ENCODE measurements around the gene NOX3.

NOX3 gene

DNA sequence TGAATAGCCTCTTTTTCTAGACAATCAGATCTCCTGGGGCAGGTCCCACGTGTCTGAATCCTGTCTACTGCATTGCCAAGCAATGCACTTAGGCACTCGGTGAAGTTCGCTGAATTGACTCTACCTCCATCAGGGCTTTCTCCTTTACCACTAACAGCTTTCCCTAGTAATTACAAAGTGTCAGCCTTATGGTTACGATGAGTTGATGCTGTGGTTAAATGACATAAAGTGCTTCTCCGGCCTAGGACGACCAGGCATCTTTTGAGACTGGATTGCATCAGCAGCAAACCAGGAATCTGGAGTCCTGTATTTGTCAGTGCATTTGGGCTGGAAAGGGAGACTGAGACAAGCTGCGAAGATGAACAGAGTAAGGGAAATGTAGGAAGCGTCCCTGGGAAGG lies 21.5 kb downstream of the NOX3 start:
- no peak for DNase-seq (ENCODE audit: low read depth in 2 of 2)

DNA sequence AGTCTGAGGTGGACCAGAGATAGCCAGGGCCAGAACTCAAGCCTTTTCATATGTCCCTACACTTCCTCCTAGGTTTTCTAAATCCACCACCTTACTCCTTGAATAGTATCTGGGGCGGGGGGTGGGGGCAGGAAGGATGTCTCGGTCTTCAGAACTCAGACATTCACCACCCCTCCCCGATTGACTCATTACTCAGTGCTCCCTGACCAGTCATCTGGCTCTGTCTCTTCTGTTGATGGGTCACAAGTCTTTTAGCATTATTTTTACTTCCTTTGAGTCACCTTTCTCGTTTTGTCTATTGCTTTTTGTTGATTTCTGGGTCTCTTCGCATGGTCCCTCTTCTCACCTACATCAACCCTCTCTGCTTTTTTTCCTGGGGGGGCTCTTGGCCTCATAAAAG lies 23.3 kb downstream of the NOX3 start:
- no peak for DNase-seq (ENCODE audit: low read depth in 2 of 2)

DNA sequence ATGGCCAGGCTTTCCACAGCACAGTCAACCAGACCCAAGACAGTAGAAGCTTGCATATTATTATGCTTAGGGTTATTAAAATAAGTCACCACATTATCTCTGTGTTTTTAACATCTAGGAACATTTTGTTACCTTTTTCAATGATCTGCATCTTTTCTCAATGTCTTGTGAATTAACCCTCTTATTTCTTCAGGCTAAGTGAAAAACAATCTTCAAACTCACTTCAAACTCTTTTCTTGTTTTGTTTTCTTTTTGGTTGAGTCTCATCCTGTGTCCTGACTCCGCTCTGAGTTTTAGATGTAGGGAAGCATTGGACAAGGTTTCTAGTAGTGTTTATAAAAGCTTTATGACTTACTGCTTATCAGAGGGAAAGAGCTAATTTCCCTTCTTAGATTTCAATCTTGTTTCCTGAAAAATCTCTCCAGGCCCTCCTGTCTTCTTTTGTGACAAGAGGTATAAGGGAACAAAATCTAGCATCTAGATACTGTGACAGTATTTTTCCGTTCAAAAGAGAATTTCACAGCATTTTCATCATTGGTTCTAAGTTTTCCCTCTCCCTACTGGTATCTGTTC lies 26.2 kb downstream of the NOX3 start:
- no peak for DNase-seq (ENCODE audit: low read depth in 2 of 2)

DNA sequence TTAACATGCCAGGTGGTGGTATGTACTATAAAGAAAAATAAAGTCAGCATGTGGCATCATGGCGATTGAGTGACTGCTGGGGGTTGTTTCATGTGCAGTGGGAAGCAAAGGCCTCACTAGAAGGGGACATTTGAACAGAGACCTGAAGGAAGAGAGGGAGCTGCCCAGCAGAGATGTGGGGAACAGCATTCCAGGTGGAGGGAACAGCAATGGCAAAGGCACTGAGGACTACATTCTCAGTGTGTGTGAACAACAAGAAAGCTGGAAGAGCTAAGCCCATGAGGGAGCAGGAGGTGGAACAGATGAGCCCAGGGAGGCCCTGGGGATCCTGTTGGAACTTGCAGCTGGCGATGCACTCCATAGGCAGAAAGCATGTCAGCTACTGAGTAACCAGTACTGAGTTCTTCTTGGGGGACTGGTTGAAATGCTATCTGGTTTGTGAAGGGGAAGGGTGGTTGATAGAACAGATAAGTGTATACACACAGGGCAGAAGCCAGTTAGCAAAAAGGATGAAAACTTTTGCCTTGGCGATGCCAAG lies 29.2 kb downstream of the NOX3 start:
- no peak for DNase-seq (ENCODE audit: low read depth in 2 of 2)

DNA sequence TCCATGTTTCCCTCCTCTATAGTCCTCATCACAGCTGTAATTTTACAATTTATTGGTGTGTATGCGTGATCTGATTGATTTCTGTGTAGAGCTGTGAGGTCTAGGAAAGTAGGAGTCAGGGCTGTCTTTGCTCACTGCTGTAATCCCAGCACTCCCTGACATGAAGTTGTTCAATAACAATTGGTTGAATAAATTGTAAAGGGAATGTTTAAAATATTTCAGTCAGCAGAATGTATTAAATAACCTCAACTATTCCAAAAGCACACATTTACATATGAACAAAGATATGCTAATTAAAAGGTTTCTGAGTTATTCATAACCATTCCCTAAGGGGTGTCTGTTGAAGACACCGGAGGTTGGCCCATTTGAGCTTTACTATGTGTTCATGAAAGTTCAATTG lies 31.5 kb downstream of the NOX3 start:
- DNase-seq (ENCODE audit: low read depth in 2 of 2): no peak

DNA sequence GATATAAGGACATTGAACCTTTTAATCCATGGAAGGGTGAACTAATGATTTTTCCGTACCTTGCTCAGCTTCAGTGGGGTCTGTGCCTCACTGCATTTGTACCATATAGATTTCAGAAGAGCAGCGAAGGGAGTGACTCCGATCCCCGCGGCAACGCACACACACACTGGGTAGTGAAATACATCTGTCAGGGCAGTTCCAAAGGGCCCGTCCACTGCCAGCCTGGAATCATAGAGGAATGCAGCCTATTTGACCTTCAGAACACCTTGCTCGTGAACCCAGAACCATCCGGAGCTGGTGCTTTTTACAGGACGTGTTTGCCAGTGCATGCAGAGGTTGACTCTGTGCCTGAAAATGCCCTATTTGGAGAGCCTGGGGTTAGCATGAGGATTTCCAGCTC lies 33.0 kb downstream of the NOX3 start:
- DNase-seq (ENCODE audit: low read depth in 2 of 2): no peak

DNA sequence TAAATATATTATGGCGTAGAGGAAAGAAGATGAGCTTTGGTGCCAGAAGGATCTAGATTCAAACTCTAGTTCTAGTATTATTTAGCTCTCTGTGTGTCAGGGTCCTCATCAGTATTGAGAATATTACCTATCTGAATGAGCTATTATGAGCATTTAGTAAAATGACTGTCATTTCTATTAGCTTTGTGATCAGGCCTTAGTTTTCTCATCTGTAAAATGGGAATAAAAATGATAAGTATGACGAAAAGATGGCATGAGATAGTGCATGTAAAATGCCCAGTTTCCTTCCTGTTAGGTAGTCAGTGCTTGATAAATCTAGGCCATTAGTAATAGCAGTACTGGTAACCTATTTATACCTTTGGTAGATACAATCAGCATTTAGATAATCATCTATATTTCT lies 35.1 kb downstream of the NOX3 start:
- no peak for DNase-seq (ENCODE audit: low read depth in 2 of 2)

DNA sequence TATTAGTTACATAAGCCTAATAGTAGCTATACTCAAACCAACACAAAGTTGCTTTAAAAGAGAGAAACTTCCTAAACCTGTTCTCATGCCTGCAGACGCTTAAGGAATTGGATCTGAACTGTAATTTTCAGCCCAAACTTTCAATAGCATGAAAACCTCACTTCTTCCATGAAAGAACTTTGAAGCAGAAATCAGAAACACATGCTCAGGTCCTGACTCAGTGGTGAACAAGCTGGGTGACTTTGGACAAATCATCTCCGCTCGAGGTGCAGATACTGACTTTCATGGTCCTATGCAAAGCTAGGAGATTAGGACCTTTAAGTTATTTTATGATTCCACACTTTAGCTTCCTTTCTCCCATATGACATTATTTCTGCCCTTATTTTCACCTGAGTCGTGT lies 36.5 kb downstream of the NOX3 start:
- no peak for DNase-seq (ENCODE audit: low read depth in 2 of 2)

DNA sequence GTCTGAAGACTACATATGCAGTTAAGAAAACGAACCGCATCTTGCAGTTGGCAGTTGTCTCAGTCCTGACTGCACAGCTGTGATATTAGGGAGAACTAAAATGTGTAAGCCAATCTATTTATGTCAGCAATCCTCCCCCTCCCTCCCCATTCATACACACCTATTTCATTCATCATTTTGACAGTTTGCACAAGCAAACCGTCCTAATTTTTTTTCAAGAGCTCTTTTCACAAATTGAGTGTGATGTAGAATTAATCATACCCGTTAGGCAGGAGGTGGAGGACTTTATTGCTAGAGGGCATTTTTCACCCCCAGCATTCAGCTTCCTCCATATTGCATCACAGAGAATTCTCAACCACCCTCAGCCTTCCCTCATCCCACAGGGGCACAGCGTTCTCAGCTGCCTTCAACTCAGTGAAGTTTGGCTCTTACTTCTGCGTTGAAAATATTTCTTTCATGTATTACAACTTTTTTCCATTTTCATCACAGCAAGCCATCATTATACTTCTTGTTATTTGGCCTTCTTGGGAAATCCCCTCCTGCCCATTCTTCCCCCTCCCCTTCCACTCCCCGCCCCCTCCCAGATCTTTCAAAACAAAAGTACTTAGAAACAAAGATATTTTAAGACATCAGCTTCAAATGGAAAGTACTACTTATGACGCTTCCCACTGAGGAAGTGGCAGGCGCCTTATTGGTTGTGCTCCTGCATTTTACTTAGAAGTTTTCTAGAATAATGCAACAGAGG lies 37.5 kb downstream of the NOX3 start:
- DNase-seq (ENCODE audit: low read depth in 2 of 2): peak; percentile 57 to 58

DNA sequence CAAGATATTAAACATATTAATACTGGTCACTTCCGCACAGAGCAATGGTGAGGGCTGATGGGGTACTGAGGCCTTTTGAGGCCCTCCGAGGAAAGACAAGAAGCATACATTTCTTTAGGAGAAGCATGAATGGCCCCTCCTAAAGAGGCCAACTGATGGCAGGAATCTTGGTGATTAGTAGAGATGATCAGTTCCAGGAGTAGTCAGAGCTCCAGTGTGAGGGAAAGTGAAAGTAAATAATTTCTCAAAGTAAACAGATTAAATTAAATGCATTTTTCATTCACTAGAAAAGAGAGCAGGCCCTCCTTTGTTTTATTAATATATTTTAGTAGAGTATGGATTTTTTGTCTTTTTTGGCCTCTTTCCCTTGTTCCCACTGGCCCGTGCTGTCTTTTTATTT lies 38.2 kb downstream of the NOX3 start:
- no peak for DNase-seq (ENCODE audit: low read depth in 2 of 2)

DNA sequence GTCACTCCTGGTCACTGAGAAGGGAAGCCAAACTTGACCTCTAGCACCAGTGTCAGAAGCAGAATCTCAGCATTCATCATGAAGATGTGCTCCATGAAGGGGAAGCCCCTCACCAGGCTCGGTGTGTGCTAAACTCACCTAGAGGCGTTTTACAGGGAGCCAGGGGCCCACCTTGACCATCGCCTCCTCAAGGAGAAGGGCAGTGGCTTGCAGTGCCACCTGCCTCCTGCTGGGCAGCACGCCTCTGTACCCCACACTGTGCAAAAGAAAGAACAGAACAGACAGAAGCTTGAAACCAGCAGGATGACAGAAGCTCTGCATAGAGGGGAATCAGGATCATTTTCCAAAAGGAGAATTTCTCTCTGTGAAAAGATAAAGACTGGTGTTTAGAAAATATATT lies 39.7 kb downstream of the NOX3 start:
- no peak for DNase-seq (ENCODE audit: low read depth in 2 of 2)

DNA sequence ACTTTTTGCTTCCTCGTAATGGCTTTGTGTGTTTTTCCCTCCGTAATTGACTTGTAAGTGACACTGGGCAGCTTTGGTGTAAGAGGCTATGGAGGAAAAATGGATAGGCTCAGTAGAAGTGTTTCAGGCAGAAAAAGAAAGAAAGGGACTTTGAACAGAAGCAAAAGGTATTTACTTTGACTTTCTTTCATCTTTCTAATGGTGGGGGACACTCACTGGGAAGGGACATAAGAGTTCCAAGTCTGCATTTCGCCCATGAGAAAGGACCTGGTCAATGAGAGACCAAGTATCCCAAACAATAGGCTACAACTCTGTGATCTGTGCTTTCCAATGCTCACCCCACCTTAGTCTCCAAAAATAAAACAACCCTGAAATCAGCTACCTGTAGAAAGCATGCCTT lies 41.6 kb downstream of the NOX3 start:
- DNase-seq (ENCODE audit: low read depth in 2 of 2): no peak

DNA sequence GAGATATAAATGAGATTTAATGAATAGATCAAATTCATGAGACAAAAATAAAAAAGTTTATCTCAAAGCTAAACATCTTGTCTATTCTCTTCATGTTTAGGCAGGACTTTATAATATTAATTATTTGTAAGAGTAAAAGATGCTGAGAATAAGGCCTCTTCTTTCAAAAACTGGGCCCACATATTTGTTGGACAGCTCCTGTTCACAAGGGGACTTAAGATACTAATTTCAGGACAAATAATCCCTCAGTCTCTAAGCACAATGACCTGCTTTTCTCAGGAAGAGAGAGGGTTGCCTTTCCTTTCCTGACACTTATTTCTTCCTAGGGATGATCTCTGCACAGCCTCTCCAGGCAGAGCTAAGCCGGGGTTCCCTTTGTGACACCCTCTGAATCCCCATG lies 43.3 kb downstream of the NOX3 start:
- DNase-seq (ENCODE audit: low read depth in 2 of 2): no peak

DNA sequence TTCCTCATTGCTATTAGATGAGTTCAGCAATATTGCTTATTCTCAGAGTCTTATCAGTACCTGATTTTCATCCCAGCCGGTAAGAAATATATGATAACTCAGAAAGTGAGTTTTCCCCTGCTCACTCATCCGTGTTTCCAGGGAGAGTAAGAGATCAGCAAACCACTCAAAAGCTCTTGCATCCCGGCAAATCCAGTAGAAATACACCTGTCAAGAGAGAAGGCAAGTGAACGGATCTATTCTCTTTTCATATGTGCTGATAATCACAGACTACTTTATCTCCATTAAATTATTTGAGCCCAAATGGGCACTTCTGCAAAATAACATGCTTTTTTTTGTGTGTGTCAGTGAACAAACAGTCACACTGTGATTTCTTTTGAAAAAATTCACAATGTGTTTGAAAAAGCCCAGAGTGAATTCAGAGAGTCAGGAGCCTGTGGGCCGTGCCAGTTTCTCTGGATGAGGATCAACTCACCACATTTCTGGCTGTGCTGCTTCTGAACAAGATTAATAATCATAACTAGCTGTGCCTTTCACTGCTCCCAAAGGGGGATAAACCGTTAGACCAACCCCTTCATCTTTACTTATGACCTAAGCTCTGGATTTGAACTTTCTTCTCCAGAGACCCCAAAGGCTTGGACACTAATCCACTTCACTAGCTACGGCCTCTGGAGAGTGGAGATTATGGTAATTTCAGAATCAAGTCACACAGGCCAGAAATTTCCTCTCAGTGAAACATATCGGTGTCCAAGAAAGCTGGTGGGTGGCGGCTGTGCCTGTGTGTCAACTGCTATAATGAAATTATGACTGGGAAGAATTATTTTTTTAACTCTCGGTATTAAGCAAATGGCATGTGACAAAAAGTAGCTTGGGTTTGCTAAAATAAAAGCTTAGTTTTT lies 44.2 kb downstream of the NOX3 start:
- DNase-seq (ENCODE audit: low read depth in 2 of 2): no peak

DNA sequence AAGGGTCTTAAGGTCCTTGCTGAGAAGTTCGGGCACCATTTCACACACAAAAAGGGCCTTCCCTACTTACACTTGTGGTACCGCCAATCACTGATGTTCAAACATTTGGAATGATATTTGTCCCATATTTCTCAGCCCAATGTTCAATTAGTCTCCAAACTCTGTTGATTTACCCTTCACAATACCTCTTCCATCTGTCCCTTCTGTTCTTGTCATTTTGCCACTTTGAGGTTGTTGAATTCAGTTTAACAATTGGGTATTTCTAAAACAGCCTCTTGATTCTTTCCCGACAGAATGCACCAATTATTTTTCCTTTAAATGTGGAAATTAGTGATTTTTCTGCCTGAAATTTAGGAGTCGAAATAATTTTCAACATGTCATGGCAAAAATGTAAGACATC lies 46.2 kb downstream of the NOX3 start:
- DNase-seq (ENCODE audit: low read depth in 2 of 2): no peak

DNA sequence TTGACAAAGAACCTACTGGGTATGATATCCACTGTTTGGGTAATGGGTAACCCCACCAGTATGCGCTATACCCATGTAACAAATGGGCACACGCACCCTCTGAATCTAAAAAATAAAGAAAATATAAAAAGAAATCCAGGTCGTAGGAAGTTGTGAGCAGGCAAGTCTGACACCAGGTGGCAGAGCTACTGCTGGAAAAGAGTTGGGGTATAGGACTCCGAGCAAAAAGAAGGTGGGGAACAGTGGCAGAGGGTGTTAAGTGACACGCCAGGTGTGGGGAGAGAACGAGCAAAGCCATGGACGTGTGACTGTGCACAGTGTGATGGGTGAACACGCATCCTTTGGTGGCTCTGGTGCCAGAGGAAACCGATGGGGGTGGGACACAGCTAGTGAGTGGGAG lies 46.7 kb downstream of the NOX3 start:
- DNase-seq (ENCODE audit: low read depth in 2 of 2): no peak

DNA sequence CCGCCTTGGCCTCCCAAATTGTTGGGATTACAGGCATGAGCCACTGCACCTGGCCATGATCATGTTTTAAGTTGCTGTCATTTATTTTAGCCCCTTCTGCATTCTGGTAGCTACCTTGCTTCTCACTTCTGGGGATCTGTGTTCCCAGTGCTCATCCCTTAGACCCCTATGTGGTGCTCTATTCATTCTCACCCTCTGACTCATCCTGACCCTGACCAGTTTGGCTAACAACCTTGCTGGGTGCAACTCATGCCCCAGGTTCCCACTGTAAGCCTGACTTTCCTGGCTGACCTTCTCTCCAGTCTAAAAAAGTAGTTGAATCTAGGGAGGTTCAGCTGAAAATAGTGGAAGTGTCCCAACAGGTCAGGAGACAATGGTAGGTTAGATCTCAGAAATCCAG lies 47.4 kb downstream of the NOX3 start:
- DNase-seq (ENCODE audit: low read depth in 2 of 2): no peak

DNA sequence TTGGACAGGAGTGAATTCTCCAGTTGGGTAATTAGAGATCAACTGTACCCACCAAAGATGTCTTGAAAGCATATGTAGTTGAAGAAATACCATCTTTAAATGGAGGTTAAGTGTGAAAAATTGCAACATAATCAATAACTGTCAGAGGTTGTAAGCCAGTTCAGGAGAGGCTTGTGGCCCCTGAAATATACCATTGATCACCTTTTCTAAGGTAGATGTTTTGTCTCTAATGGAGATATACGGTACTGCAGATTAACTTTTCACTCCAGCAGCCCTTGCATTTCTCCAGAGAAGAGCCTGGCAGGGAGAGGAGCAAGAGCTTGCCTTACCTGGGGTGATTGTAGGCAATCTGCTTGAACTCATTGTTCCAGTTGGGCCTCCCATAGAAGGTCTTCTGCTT lies 48.8 kb downstream of the NOX3 start:
- DNase-seq (ENCODE audit: low read depth in 2 of 2): no peak

DNA sequence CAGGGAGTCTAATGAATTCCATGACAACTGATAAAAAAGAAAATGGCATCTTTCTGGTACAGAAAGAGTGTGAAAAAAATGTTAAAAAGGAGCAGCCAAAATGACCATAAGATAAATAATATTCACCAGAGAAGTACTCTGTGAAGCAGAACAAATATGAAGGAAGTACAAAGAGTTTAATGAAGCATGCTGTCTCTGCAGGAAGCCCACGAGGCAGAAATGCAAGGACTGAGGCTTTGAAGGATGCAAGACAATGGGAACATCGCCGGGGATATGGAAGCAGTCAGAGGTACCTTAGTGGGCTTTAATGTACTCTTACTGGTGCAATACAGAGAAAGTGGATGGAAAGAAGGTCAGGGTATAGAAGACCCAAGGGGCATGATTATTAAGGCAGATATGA lies 50.7 kb downstream of the NOX3 start:
- DNase-seq (ENCODE audit: low read depth in 2 of 2): no peak

DNA sequence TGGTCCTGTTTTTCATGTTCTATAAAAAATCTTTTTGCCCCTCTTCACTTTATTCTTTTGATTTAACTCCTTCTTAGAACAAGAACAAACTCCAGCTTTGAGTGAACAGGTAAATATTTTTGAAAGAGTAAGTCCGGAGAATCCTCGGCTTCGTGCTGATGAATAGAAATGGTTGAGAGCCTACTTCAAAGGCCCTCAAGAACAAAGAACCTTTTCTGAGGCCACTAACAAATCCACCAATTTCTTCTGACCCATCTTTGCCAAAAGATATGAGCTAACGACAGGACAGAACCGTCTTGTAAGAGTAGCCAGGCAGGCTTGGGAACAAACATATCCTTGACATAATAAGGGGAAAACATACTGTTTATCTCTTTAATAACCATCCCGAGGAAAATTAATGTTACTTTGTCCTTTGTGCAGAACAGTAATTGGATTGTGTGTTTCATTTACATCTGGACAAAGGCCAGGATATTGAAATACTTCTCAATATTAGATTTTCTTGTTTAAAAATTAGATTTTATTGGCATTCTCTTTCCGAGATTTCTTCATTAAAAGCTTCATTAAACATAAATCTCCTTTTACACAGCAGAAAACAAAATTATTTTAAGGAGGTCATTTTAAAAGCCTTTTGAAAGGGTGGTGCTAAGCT lies 52.9 kb downstream of the NOX3 start:
- no peak for DNase-seq (ENCODE audit: low read depth in 2 of 2)

DNA sequence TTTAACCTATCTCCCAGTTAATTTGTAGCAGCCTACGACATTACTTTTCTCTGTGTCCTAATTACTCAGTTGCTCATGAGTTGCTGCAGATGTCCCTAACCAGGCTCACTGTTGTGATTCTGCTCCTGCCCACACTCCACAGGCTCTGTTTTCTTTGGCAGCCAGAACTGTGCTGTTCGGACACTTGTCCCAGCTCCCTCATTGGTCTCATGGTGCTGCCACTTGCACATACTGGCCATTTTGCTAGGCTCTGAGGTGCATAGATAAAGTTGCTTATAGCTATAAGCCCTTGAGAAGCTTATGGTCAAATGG lies 55.0 kb downstream of the NOX3 start:
- DNase-seq (ENCODE audit: low read depth in 2 of 2): no peak

Measured in stimulated activated CD4-positive, alpha-beta T cell treated with anti-CD3 and anti-CD28 coated beads, Interleukin-1b, Interleukin-23, amount 100 ng/mL, for 4 hours (primary cell).